Liver (tissue), 9 donors: ENCODE measurements around the gene TMSB4X. TPM values are rescaled to one million over a fixed set of nuclear protein-coding genes. Genes with fewer than 3 reads are reported as not detected.

ENCODE experiments used
- DNase-seq: peaks from one replicate; pipeline ENCODE4 v3.0.0-alpha.2; 2017; ENCODE audit warnings: low spot score
- H3K27ac ChIP-seq, 2 donors: one replicate each; pipeline ENCODE4 v1.7.0; 2013; ENCODE audit warnings: inconsistent platforms in 2 of 2, low read length in 2 of 2, control low read depth in 1 of 2, low read depth in 1 of 2, mild to moderate bottlenecking in 1 of 2
- H3K27me3 ChIP-seq, 4 donors: one replicate each; pipeline versions ENCODE4 v1.6.1 to v1.7.0; 2013; ENCODE audit warnings: low read length in 3 of 4, inconsistent platforms in 1 of 4, mild to moderate bottlenecking in 1 of 4, moderate library complexity in 1 of 4; ENCODE audit not compliant: control insufficient read depth in 4 of 4, insufficient read depth in 4 of 4
- H3K36me3 ChIP-seq, 4 donors: one replicate each; pipeline versions ENCODE4 v1.6.1 to v1.7.0; 2013; ENCODE audit warnings: low read length in 3 of 4, mild to moderate bottlenecking in 3 of 4, low read depth in 1 of 4, moderate library complexity in 1 of 4; ENCODE audit not compliant: control insufficient read depth in 4 of 4, insufficient read depth in 3 of 4
- H3K4me1 ChIP-seq, 4 donors: one replicate each; pipeline versions ENCODE4 v1.6.1 to v1.7.0; 2013; ENCODE audit warnings: low read length in 3 of 4, mild to moderate bottlenecking in 3 of 4, moderate library complexity in 1 of 4; ENCODE audit not compliant: control insufficient read depth in 4 of 4, insufficient read depth in 4 of 4
- H3K4me3 ChIP-seq, 3 donors: one replicate each; pipeline versions ENCODE4 v1.6.1 to v1.7.0; 2013; ENCODE audit warnings: low read length in 3 of 3, control low read depth in 1 of 3, low read depth in 1 of 3, mild to moderate bottlenecking in 1 of 3
- H3K9ac ChIP-seq, 2 donors: one replicate each; pipeline ENCODE4 v1.7.0; 2013; ENCODE audit warnings: low read length in 2 of 2, mild to moderate bottlenecking in 2 of 2, moderate library complexity in 2 of 2, control low read depth in 1 of 2, low read depth in 1 of 2
- H3K9me3 ChIP-seq, 4 donors: one replicate each; pipeline versions ENCODE4 v1.6.1 to v1.7.0; 2013; ENCODE audit warnings: low read length in 3 of 4; ENCODE audit not compliant: control insufficient read depth in 4 of 4
- ATF3 ChIP-seq: IDR thresholded peaks from 2 replicates; pipeline ENCODE4 v1.6.1; 2016; ENCODE audit warnings: antibody characterized with exemption
- CTCF ChIP-seq: fragments of 150-350 bp; IDR thresholded peaks from 2 replicates; pipeline ENCODE4 v1.5.1; 2017; ENCODE audit warnings: improper control_type of control experiment, low read depth, low read length; ENCODE audit not compliant: missing input control
- EGR1 ChIP-seq, 2 donors: IDR thresholded peaks; 2 replicates each; pipeline ENCODE4 v1.6.1; 2016 to 2018; ENCODE audit warnings: antibody characterized with exemption in 2 of 2, low read depth in 2 of 2
- FOXA2 ChIP-seq: IDR thresholded peaks from 2 replicates; pipeline ENCODE4 v1.6.1; 2016; ENCODE audit warnings: antibody characterized with exemption
- GABPA ChIP-seq, 2 donors: IDR thresholded peaks in 1 of 2; conservative IDR thresholded peaks in 1 of 2; 2 replicates each; pipeline ENCODE4 v1.6.1; 2016; ENCODE audit warnings: antibody characterized with exemption in 2 of 2, mild to moderate bottlenecking in 1 of 2, moderate library complexity in 1 of 2
- HNF4A ChIP-seq, 2 donors: conservative IDR thresholded peaks; 2 replicates each; pipeline ENCODE4 v1.6.1; 2016; ENCODE audit warnings: antibody characterized with exemption in 2 of 2, mild to moderate bottlenecking in 2 of 2
- HNF4G ChIP-seq: IDR thresholded peaks from 2 replicates; pipeline ENCODE4 v1.6.1; 2016; ENCODE audit warnings: antibody characterized with exemption
- JUND ChIP-seq, 2 donors: IDR thresholded peaks; 2 replicates each; pipeline ENCODE4 v1.6.1; 2016; ENCODE audit warnings: antibody characterized with exemption in 2 of 2
- MAX ChIP-seq: IDR thresholded peaks from 2 replicates; pipeline ENCODE4 v1.6.1; 2016; ENCODE audit warnings: antibody characterized with exemption
- NR2F2 ChIP-seq: IDR thresholded peaks from 2 replicates; pipeline ENCODE4 v1.6.1; 2016; ENCODE audit warnings: antibody characterized with exemption
- RAD21 ChIP-seq, 2 donors: IDR thresholded peaks; 2 replicates each; pipeline ENCODE4 v1.6.1; 2016; ENCODE audit warnings: antibody characterized with exemption in 2 of 2, mild to moderate bottlenecking in 2 of 2
- REST ChIP-seq: IDR thresholded peaks from 2 replicates; pipeline ENCODE4 v1.6.1; 2016; ENCODE audit warnings: antibody characterized with exemption, mild to moderate bottlenecking
- SP1 ChIP-seq: IDR thresholded peaks from 2 replicates; pipeline ENCODE4 v1.6.1; 2018; ENCODE audit warnings: antibody characterized with exemption, mild to moderate bottlenecking
- TAF1 ChIP-seq: conservative IDR thresholded peaks from 2 replicates; pipeline ENCODE4 v1.6.1; 2016; ENCODE audit warnings: antibody characterized with exemption, mild to moderate bottlenecking
- YY1 ChIP-seq: IDR thresholded peaks from 2 replicates; pipeline ENCODE4 v1.6.1; 2016; ENCODE audit warnings: antibody characterized with exemption, mild to moderate bottlenecking
- ZBTB33 ChIP-seq: IDR thresholded peaks from 2 replicates; pipeline ENCODE4 v1.6.1; 2016; ENCODE audit warnings: antibody characterized with exemption
- WGBS: extraction: QIAGEN DNeasy Blood & Tissue Kit; methylation state at CpG from one replicate; pipeline ENCODE4 v1.1.7; 2013; 5-methylcytosine and 5-hydroxymethylcytosine counted together
- polyA plus RNA-seq, 2 donors: library from polyadenylated mRNA; stranded (reverse) in 1 of 2; unstranded in 1 of 2; fragments of 200-250 nt in 1 of 2; fragments of >200 nt in 1 of 2; fragmentation: Nextera tagmentation in 1 of 2; extraction: Ambion mirVana in 1 of 2; gene quantifications; one replicate each; pipeline versions ENCODE4 v1.2.1 to v1.2.3, GENCODE V29; 2013 to 2015
- total RNA-seq, 2 donors: library from RNA; depleted of rRNA; stranded (reverse); fragments of >200 nt; gene quantifications; one replicate each; pipeline ENCODE4 v1.2.3, GENCODE V29; 2014
- donor health status: healthy.
- donor health status: healthy.
- donor health status: healthy.
- donor health status: healthy.
- donor health status: healthy.

The TMSB4X gene
- total and polyA plus RNA-seq, 4 donors, result 658 to 1,704 (median 816) TPM

GRCh38 chrX:12996934-12997435, 22.1 kb downstream of the TMSB4X start:
- Histone ChIP-seq H3K4me3 (no peak overlapping the region), H3K4me1 (peaks cover 4 to 15% (median 13%) of the 10 kb centered on the region in 4 donors), H3K9ac (no peak overlapping the region), H3K27me3 (no peaks in the 10 kb centered on the region), H3K9me3 (no peaks in the 10 kb centered on the region), H3K27ac (no peak overlapping the region), H3K36me3 (no peaks in the 10 kb centered on the region)
- TF ChIP-seq YY1, result no peak
- no peak for TF ChIP-seq RAD21 (IDR thresholded peaks at IDR 0.05)
- no peak for TF ChIP-seq GABPA (IDR thresholded peaks at IDR 0.05 in 1 of 2, conservative IDR thresholded peaks at IDR 0.05 in 1 of 2)
- no peak for TF ChIP-seq JUND (IDR thresholded peaks at IDR 0.05)
- TF ChIP-seq MAX, result no peak
- TF ChIP-seq EGR1 (IDR thresholded peaks at IDR 0.05; ENCODE audit: low read depth in 2 of 2), result no peak
- TF ChIP-seq HNF4A (conservative IDR thresholded peaks at IDR 0.05), result no peak
- TF ChIP-seq SP1, result no peak
- no peak for TF ChIP-seq REST
- no peak for TF ChIP-seq CTCF
- TF ChIP-seq TAF1, result no peak
- no peak for TF ChIP-seq HNF4G
- no peak for TF ChIP-seq NR2F2
- no peak for TF ChIP-seq ZBTB33
- DNase-seq, result no peak
- 68% methylated on average over 3 of the region's 3 CpGs for WGBS

GRCh38 chrX:12997906-12998687, 23.2 kb downstream of the TMSB4X start:
- Histone ChIP-seq H3K4me1 (peaks cover 4 to 15% (median 13%) of the 10 kb centered on the region in 4 donors), H3K9me3 (no peaks in the 10 kb centered on the region), H3K27me3 (no peaks in the 10 kb centered on the region), H3K27ac (peak overlapping the region; percentile 32 to 54), H3K36me3 (no peaks in the 10 kb centered on the region), H3K4me3 (no peak overlapping the region), H3K9ac (peak overlapping the region in 1 of 2 donors; percentile 22)
- TF ChIP-seq EGR1 (IDR thresholded peaks at IDR 0.05; ENCODE audit: low read depth in 2 of 2) (no peak), JUND (IDR thresholded peaks at IDR 0.05) (peak in 1 of 2 donors; percentile 10), HNF4A (conservative IDR thresholded peaks at IDR 0.05) (peak; percentile 8 to 37), NR2F2 (no peak), ATF3 (no peak), FOXA2 (no peak), MAX (peak; percentile 7)
- 7% methylated on average over 5 of the region's 5 CpGs for WGBS
- no peak for DNase-seq
